ENCODE measurements around the gene IGSF21. TPM values are rescaled to one million over a fixed set of nuclear protein-coding genes. Genes with fewer than 3 reads are reported as not detected.

The IGSF21 gene
- total and polyA plus RNA-seq, 2 donors (not counting 3 experiments of a cell fraction or from before 2014, with no cell fraction given): not detected

- dilution Hi-C loops (cut with MboI; ENCODE audit: extremely low pct_ligation_motif_present, low sequenced_read_pairs): no loop called here
- no TSS peak for BruUV-seq (replicated peaks)
- H3K4me2 ChIP-seq (ENCODE audit: insufficient read depth, low read length): no peak overlapping the region
- H3K9ac ChIP-seq (replicated peaks; ENCODE audit: extremely low read depth, insufficient read depth, low read length): no peak overlapping the region
- no peaks in the 10 kb centered on the region for H3K4me1 ChIP-seq (ENCODE audit: control insufficient read depth, extremely low read depth, insufficient read depth, low read length)
- no peaks in the 10 kb centered on the region for H4K20me1 ChIP-seq (replicated peaks; ENCODE audit: control insufficient read depth, extremely low read depth, insufficient read depth, low read length)
- H3K4me3 ChIP-seq (replicated peaks in 1 of 3; ENCODE audit: insufficient read depth in 1 of 3, low read depth in 1 of 3, low read length in 3 of 3): no peak overlapping the region
- H3K9me3 ChIP-seq (replicated peaks; ENCODE audit: control insufficient read depth, insufficient read depth, low read length): no peaks in the 10 kb centered on the region
- intact Hi-C loops (cut with micrococcal nuclease): no loop called here
- TF ChIP-seq, protein P1, sequence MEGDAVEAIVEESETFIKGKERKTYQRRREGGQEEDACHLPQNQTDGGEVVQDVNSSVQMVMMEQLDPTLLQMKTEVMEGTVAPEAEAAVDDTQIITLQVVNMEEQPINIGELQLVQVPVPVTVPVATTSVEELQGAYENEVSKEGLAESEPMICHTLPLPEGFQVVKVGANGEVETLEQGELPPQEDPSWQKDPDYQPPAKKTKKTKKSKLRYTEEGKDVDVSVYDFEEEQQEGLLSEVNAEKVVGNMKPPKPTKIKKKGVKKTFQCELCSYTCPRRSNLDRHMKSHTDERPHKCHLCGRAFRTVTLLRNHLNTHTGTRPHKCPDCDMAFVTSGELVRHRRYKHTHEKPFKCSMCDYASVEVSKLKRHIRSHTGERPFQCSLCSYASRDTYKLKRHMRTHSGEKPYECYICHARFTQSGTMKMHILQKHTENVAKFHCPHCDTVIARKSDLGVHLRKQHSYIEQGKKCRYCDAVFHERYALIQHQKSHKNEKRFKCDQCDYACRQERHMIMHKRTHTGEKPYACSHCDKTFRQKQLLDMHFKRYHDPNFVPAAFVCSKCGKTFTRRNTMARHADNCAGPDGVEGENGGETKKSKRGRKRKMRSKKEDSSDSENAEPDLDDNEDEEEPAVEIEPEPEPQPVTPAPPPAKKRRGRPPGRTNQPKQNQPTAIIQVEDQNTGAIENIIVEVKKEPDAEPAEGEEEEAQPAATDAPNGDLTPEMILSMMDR (IDR thresholded peaks at IDR 0.05; ENCODE audit: extremely low read depth in 1 of 2, insufficient read depth in 1 of 2, low read depth in 1 of 2, low read length in 2 of 2): no peak
- TF ChIP-seq POLR2AphosphoS5 (IDR thresholded peaks at IDR 0.05; ENCODE audit: insufficient read depth, low read depth, low read length) (no peak), POLR2A (IDR thresholded peaks at IDR 0.05; ENCODE audit: low read depth, low read length) (no peak), JUN (IDR thresholded peaks at IDR 0.05; ENCODE audit: borderline replicate concordance, insufficient read depth, insufficient read length, low read depth) (no peak)
- no peak for DNase-seq (ENCODE audit: low read depth, low spot score)
- H3K36me3 ChIP-seq (ENCODE audit: control insufficient read depth in 2 of 2, extremely low read depth in 1 of 2, insufficient read depth in 2 of 2, low read length in 2 of 2): no peaks in the 10 kb centered on the region
- H3K27ac ChIP-seq (ENCODE audit: insufficient read depth, low read depth, low read length): no peak overlapping the region
- CTCF ChIA-PET: no interaction called here
- POLR2A ChIA-PET: no interaction called here
- H3K27me3 ChIP-seq (ENCODE audit: control insufficient read depth in 2 of 2, insufficient read depth in 2 of 2, low read length in 2 of 2): no peaks in the 10 kb centered on the region
- H2AFZ ChIP-seq (ENCODE audit: low read depth, low read length): no peak overlapping the region
- no peaks in the 10 kb centered on the region for H3K9me1 ChIP-seq (replicated peaks; ENCODE audit: control insufficient read depth, extremely low read depth, insufficient read depth, low read length)
- no peak for FAIRE-seq
- no peaks in the 10 kb centered on the region for H3K79me2 ChIP-seq (ENCODE audit: control insufficient read depth, insufficient read depth, low read length)
These were observed 35.4 kb downstream of the IGSF21 start for GRCh38 chr1:18142969-18143368.

- H3K9me1 ChIP-seq (replicated peaks; ENCODE audit: control insufficient read depth, extremely low read depth, insufficient read depth, low read length): no peaks in the 10 kb centered on the region
- no TSS peak for BruUV-seq (replicated peaks)
- no peak overlapping the region for H3K4me3 ChIP-seq (replicated peaks in 1 of 3; ENCODE audit: insufficient read depth in 1 of 3, low read depth in 1 of 3, low read length in 3 of 3)
- ChIA-PET CTCF (no interaction called here), POLR2A (no interaction called here)
- TF ChIP-seq EZH2 (IDR thresholded peaks at IDR 0.05; ENCODE audit: borderline replicate concordance, low read depth, low read length, severe bottlenecking): no peak
- TF ChIP-seq POLR2A (IDR thresholded peaks at IDR 0.05; ENCODE audit: low read depth, low read length): no peak
- no peak for TF ChIP-seq FOS (IDR thresholded peaks at IDR 0.05; ENCODE audit: borderline replicate concordance, insufficient read depth, low read length)
- TF ChIP-seq, protein P1 (IDR thresholded peaks at IDR 0.05; ENCODE audit: extremely low read depth in 1 of 2, insufficient read depth in 1 of 2, low read depth in 1 of 2, low read length in 2 of 2): no peak
- TF ChIP-seq MAX (IDR thresholded peaks at IDR 0.05; ENCODE audit: insufficient read depth, insufficient read length): no peak
- no peak for TF ChIP-seq POLR2AphosphoS5 (IDR thresholded peaks at IDR 0.05; ENCODE audit: insufficient read depth, low read depth, low read length)
- TF ChIP-seq JUN (IDR thresholded peaks at IDR 0.05; ENCODE audit: borderline replicate concordance, insufficient read depth, insufficient read length, low read depth): no peak
- no peak for TF ChIP-seq MYC (IDR thresholded peaks at IDR 0.05; ENCODE audit: low read depth, low read length)
- no peak for TF ChIP-seq GATA2 (IDR thresholded peaks at IDR 0.05; ENCODE audit: insufficient read depth, insufficient read length, low read depth, low read length)
- H3K27me3 ChIP-seq (ENCODE audit: control insufficient read depth in 2 of 2, insufficient read depth in 2 of 2, low read length in 2 of 2): no peaks in the 10 kb centered on the region
- no peak overlapping the region for H2AFZ ChIP-seq (ENCODE audit: low read depth, low read length)
- dilution Hi-C loops (cut with MboI; ENCODE audit: extremely low pct_ligation_motif_present, low sequenced_read_pairs): no loop called here
- intact Hi-C loops (cut with micrococcal nuclease): no loop called here
- H3K9ac ChIP-seq (replicated peaks; ENCODE audit: extremely low read depth, insufficient read depth, low read length): no peak overlapping the region
- DNase-seq (ENCODE audit: low read depth, low spot score) (no peak), FAIRE-seq (no peak)
- H3K9me3 ChIP-seq (replicated peaks; ENCODE audit: control insufficient read depth, insufficient read depth, low read length): no peaks in the 10 kb centered on the region
- no peaks in the 10 kb centered on the region for H4K20me1 ChIP-seq (replicated peaks; ENCODE audit: control insufficient read depth, extremely low read depth, insufficient read depth, low read length)
- no peak overlapping the region for H3K4me2 ChIP-seq (ENCODE audit: insufficient read depth, low read length)
- H3K79me2 ChIP-seq (ENCODE audit: control insufficient read depth, insufficient read depth, low read length): no peaks in the 10 kb centered on the region
- no peaks in the 10 kb centered on the region for H3K36me3 ChIP-seq (ENCODE audit: control insufficient read depth in 2 of 2, extremely low read depth in 1 of 2, insufficient read depth in 2 of 2, low read length in 2 of 2)
- H3K4me1 ChIP-seq (ENCODE audit: control insufficient read depth, extremely low read depth, insufficient read depth, low read length): no peaks in the 10 kb centered on the region
- no peak overlapping the region for H3K27ac ChIP-seq (ENCODE audit: insufficient read depth, low read depth, low read length)
These were observed 36.5 kb downstream of the IGSF21 start for GRCh38 chr1:18144062-18144461.
